HL-60 (cell line): Measurements from ENCODE around the gene STX1B.

Source experiments
- DNase-seq, 2 experiments: peaks; one replicate each; pipeline ENCODE4 v3.0.0-alpha.2; 2010 to 2020; ENCODE audit warnings: low read depth in 1 of 2, low spot score in 1 of 2
- H3K27ac ChIP-seq: fragments of 250-450 bp; sonication (Bioruptor Pico); replicated peaks from 2 replicates; pipeline ENCODE4 v1.5.1; 2020; ENCODE audit warnings: mild to moderate bottlenecking, moderate library complexity
- H3K27me3 ChIP-seq: fragments of 250-450 bp; sonication (Bioruptor Pico); 2 replicates; pipeline ENCODE4 v1.5.1; 2021; ENCODE audit warnings: mild to moderate bottlenecking, moderate library complexity; ENCODE audit not compliant: insufficient read depth, poor library complexity, severe bottlenecking
- H3K4me3 ChIP-seq: replicated peaks from 2 replicates; pipeline ENCODE4 v1.5.1; 2011; ENCODE audit warnings: mild to moderate bottlenecking, control low read depth, low read length; ENCODE audit not compliant: insufficient read depth
- CTCF ChIP-seq: IDR thresholded peaks from one replicate; pipeline ENCODE4 v1.5.1; 2011; ENCODE audit warnings: low read length, control low read depth, inconsistent platforms; ENCODE audit not compliant: insufficient read depth
- GABPA ChIP-seq: IDR thresholded peaks from 2 replicates; pipeline ENCODE4 v1.6.1; 2012; ENCODE audit warnings: low read depth
- POLR2AphosphoS5 ChIP-seq: IDR thresholded peaks from 2 replicates; pipeline ENCODE4 v1.6.1; 2012; ENCODE audit warnings: low read depth
- REST ChIP-seq: IDR thresholded peaks from 2 replicates; pipeline ENCODE4 v1.6.1; 2012; ENCODE audit warnings: low read depth; ENCODE audit not compliant: insufficient replicate concordance
- SPI1 ChIP-seq: IDR thresholded peaks from 2 replicates; pipeline ENCODE4 v1.6.1; 2012; ENCODE audit warnings: low read depth, mild to moderate bottlenecking, borderline replicate concordance

STX1B gene

DNA sequence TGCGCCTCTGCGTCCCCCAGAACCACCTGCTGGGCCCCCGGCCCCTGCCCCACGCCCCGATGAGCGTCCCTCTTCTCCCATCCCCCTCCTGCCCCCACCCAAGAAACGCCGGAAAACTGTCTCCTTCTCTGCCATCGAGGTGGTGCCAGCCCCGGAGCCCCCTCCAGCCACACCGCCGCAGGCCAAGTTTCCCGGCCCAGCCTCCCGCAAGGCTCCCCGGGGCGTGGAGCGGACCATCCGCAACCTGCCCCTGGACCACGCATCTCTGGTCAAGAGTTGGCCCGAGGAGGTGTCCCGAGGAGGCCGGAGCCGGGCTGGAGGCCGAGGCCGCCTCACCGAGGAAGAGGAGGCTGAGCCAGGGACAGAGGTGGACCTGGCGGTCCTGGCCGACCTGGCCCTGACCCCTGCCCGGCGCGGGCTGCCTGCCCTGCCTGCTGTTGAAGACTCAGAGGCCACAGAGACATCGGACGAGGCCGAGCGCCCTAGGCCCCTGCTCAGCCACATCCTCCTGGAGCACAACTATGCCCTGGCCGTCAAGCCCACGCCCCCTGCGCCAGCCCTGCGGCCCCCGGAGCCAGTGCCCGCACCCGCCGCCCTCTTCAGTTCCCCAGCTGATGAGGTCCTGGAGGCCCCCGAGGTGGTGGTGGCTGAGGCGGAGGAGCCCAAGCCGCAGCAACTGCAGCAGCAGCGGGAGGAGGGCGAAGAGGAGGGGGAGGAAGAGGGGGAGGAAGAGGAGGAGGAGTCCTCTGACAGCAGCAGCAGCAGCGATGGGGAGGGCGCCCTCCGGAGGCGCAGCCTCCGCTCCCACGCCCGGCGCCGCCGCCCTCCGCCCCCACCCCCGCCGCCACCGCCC lies 31.0 kb downstream of the STX1B start:
- no peak for DNase-seq
- Histone ChIP-seq H3K4me3 (no peak overlapping the region), H3K27me3 (no peaks in the 10 kb centered on the region), H3K27ac (no peak overlapping the region)
- TF ChIP-seq SPI1 (no peak), CTCF (no peak), GABPA (no peak), REST (no peak), POLR2AphosphoS5 (no peak)

- H3K27me3 ChIP-seq, result no peaks in the 10 kb centered on the region
- no peak for DNase-seq
- TF ChIP-seq POLR2AphosphoS5 (no peak), GABPA (no peak), REST (no peak), SPI1 (no peak), CTCF (peak; percentile 1)
- no peak overlapping the region for H3K27ac ChIP-seq
- no peak overlapping the region for H3K4me3 ChIP-seq
These were observed 32.9 kb downstream of the STX1B start for GRCh38 chr16:30977502-30977901.

DNA sequence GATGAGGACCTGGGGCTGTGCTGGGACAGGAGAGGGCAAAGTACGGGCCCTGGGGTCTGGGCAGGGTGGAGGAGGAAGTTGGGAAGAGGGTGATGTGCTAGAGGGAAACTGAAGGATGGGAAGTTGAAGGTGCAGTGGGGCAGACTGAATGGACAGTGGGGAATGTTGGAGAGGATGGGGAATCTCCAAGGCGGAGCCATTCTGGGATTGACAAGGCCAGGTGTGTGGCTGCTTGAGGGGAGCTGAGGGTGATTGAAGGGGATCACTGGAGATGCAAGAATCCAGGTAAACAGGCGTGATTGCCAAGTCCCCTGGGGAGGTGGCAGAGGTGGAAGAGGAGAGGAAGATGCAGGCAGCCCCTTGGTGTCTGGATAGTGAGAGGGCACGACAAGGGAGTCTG lies 34.0 kb downstream of the STX1B start:
- DNase-seq, result no peak
- Histone ChIP-seq H3K4me3 (no peak overlapping the region), H3K27ac (no peak overlapping the region), H3K27me3 (no peaks in the 10 kb centered on the region)
- TF ChIP-seq CTCF (no peak), GABPA (no peak), REST (no peak), POLR2AphosphoS5 (no peak), SPI1 (no peak)
